Central memory CD4-positive, alpha-beta T cell (primary cell): ENCODE measurements around the gene PAPPA.

Source experiments
- DNase-seq: peaks from one replicate; pipeline ENCODE4 v3.0.0; 2022

The PAPPA gene

DNA sequence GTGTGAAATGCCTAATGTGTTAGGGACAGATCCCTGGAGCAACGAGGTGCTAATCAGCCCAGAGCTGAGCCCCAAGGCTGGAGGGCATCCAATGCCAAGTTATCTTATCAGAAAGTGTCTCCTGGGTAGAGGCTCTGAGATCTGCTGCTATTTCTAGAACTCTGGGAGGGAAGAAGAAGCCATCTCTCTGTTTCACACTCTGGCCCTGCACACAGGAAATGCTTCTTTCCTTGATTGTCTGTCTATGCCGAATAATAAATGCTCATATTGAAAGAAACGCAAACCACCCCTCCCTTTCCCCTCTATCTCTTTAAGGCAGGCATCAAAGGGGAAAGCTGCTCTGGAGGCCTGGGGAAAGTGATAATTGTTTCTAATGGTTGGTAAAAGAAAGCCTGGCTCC, 166.7 kb downstream of the PAPPA start:
- no peak for DNase-seq

- DNase-seq: no peak
Measured at GRCh38 chr9:116322521-116322920, 168.9 kb downstream of the PAPPA start.

DNA sequence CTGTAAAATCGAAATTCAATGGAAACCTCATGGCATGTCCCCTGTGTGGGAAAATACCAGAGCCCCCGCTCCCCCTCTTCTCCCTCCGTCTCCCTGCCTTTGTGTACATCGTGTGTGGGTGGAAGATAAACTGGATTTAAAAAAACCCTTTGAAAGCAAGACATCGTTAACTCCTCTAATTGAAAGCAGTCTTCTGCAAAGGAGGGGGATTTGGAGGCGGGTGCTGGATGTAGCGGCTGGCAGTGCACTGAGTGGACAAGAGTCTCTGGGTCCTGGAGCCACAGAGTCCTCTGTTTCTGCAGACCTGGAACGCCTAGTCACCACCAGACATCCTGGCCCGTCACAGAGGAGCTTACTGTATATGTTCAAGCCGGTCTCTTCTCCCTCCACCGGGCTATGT, 169.4 kb downstream of the PAPPA start:
- no peak for DNase-seq

DNA sequence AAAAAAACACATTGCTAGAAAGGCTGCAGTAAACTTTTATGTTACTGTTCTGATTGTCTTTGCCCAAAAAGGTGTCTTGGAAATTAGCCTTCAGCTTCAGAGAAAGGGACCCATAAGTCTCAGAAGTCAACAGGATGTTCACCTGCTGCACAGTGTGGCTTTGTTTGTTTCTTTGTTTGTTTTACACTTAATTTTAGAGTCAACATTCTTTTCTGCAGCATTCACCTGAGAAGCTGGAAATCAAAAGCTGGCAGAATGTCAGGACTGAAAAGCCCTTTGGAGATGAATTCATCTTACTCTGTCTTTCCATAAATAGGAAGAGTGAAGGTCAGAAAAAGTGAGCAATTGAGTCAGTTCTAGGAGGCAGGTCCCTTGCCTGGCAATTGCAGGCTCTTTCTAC, 170.0 kb downstream of the PAPPA start:
- no peak for DNase-seq

DNA sequence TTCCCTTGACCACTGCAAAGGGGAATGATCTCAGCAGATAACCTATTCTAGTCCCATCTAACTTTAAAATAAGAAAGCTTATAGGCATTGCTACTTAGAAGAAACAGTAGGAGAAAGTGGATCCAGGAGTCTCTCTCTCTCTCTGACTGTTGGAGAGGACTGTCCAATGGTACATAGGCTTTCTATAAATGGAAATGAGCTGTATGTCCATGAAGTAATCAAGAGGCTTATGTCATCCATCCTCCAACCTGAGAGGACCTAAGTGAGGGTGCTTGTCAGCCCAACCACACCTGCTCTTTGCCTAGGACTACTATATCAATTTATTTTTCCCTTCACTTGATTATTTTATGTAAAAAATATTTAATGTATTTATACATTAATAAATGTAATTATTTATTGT, 172.3 kb downstream of the PAPPA start:
- no peak for DNase-seq

GRCh38 chr9:116327701-116328405, 174.3 kb downstream of the PAPPA start:
- no peak for DNase-seq

DNA sequence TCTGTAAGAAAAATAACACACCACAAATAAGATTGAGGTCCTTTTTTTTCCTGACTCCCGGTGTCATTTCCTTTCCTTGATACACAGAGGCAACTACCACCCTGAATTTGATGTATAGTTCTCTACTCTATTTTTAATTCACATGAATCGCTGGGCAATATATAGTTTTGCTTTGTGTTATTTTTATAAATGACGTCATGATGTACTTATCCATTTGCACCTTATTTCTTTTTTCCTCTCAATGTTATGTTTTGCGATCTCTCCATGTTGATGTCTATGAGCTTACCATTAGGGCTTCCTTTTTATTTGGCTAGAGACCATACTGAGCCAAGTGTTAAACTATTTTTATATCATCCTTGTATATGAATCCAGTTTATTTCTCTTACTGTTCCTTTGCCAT, 175.9 kb downstream of the PAPPA start:
- DNase-seq: no peak

- no peak for DNase-seq
Measured at GRCh38 chr9:116331241-116331640, 177.7 kb downstream of the PAPPA start.

- no peak for DNase-seq
Measured at GRCh38 chr9:116332090-116332489, 178.5 kb downstream of the PAPPA start.

- no peak for DNase-seq
Measured at GRCh38 chr9:116333254-116333653, 179.7 kb downstream of the PAPPA start.

DNA sequence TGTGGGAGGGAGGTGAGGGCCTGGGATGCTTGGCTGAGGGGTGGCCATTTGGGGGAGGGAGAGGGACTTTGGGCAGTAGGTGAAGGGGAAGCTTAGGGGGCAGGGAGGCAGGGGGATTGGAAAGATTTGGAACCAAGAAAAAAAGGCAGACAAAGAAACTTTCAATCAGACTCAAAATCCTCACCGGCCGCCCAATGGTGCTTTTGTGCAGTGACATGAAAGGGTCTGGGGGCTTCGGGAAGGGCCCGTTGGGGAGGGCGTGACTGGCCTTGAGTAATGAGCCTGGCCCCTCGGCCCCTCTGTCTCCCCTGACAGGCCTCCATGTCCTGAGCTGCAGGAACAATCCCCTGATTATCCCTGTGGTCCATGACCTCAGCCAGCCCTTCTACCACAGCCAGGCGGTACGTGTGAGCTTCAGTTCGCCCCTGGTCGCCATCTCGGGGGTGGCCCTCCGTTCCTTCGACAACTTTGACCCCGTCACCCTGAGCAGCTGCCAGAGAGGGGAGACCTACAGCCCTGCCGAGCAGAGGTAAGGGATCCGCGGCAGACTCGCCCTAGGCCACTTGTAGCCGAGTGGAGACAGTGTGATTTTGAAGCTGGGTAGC, 181.1 kb downstream of the PAPPA start:
- DNase-seq: no peak

DNA sequence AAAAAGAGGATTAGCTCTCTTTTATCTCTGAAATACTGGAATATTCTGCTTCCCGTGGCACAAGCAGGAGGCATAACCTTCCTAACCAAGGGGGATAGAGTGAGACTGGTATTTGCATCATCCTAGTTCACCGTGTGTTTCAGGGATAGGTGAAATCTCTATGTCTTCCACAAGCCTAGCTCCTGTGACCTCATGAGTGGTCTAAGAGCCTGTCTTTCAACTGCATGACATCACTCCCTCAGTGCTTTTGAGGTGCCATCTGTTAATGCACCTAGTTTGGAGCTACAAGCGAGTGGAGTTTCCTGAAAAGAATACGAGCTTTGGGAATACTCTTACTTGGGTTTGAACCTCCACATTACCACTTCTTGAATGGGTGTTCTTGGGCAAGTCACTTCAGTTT, 181.8 kb downstream of the PAPPA start:
- DNase-seq: no peak

GRCh38 chr9:116336133-116336862, 182.7 kb downstream of the PAPPA start:
- no peak for DNase-seq

DNA sequence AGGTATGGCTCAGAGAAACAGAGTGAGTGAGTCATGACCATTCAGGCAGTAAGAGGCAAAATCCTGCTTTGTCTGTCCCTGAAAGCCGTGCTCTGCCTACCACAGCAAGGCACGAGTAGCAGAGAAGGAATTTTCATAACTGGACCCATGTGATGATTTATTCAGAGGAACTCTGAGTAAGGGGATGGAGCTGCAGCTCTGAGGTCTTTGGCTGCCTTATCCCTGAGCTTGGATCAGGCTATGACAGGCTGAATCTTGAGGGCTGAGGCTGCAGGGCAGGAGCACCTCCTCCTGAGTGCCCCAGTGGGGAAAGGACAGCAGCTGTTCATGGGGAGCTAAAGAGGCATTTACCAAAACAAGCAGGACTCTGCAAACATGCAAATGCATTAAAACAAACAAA, 183.4 kb downstream of the PAPPA start:
- DNase-seq: no peak

DNA sequence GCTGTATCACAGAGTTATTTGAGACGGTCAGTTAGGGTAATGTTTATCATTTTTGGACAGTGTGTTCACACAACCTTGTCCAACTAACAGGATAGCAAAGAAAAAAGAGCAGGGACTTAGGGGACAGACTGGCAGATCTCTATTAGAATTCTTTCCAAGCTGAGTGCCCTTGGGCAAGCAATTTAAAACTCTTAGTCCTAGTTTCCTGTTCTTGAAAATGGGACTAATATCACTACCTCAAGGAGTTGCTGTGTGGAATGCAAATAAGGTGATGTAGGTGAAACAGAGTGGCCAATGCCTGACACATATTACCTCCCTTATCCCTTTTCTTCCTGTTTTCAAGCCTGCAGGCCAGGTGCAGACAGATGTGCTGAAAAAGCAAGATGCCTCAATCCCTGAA, 186.7 kb downstream of the PAPPA start:
- no peak for DNase-seq

GRCh38 chr9:116342061-116342460, 188.5 kb downstream of the PAPPA start:
- DNase-seq: no peak

- DNase-seq: no peak
Measured at GRCh38 chr9:116342941-116343340, 189.3 kb downstream of the PAPPA start.

DNA sequence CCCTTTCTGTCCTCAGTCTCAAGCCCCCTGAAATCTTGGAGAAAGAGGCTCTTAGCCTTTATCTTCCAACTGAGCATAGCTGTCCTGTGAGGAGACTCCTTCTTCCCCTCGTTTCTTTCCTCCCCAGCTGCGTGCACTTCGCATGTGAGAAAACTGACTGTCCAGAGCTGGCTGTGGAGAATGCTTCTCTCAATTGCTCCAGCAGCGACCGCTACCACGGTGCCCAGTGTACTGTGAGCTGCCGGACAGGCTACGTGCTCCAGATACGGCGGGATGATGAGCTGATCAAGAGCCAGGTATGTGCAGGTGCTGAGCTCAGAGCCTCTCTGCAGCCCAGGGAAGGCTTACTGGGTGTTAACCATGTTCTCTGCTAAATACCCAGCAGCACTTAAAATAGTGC, 190.8 kb downstream of the PAPPA start:
- DNase-seq: no peak

GRCh38 chr9:116345393-116345792, 191.8 kb downstream of the PAPPA start:
- DNase-seq: no peak

DNA sequence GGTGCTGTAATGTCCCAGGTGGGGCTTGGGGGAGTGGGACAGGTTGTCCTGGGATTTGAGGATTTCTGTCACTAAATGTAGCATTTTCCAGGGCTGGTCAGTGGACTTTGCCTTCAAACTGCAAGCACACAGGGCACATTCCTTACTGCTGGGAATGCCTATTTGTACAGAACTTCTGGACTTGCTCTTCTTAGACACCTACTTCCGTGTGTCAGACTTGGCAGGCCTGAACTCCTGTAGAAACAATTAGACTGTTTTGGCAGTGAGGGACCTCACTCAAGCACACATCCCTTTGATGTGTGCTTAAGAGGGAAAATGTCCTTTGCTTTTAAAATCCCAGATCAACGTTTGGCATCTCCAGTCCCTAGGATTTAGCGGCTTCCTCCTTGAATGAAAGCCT, 192.2 kb downstream of the PAPPA start:
- DNase-seq: no peak

- DNase-seq: no peak
Measured at GRCh38 chr9:116349684-116350083, 196.1 kb downstream of the PAPPA start.

DNA sequence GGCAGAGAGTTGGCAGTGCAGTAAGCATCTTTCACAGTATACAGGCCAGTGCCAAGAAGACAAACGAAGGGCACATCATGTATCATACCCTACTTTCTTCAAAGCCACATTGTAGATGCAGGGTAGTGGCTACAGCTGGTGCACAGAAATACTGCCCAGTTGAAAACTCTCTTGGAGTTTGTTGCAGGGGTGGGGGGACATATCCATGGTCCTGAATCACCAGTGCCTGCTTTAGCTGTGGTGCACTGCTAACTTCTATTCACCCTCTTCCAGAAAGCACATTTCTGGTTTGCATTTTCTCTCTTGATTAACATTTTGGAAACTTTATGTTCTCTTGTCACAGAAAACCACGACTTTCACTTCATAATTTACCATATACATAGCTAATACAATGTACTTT, 196.6 kb downstream of the PAPPA start:
- DNase-seq: no peak

DNA sequence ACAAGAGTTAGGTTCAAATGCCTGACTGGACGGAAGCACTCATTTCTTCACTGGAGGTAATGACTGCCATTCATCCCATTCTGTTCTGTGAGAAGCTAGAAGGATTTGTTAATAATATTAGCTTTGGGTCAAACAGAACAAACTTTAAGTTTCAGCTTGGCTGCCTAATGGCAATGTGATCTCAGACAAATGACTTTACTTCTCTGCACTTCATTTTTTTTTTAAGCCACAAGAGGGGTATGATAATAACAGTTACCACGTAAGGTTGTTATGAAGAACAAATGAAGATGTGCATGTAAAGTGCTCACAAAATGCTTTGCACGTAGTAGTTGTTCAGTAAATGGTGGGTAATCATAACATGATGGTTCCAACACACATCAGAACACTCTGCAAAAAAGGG, 199.4 kb downstream of the PAPPA start:
- DNase-seq: no peak
